BJ (cell line): Measurements from ENCODE around the gene SPINK13. TPM values are rescaled to one million over a fixed set of nuclear protein-coding genes. Genes with fewer than 3 reads are reported as not detected.
"Not testable (repeated sequence)": the region's sequence is repeated elsewhere in the genome, so short reads cannot be mapped to it uniquely, and the experiment has no call there.

Source experiments
- CTCF ChIA-PET: fragments of 350-600 bp; formaldehyde crosslinking; extraction: SDS; loops from one replicate; lab custom pipeline; 2021; ENCODE audit warnings: antibody characterized with exemption, inconsistent platforms; lab: Yijun Ruan, JAX
- POLR2A ChIA-PET: fragments of 300-600 bp; sonication (Branson Sonifier 250); formaldehyde crosslinking; extraction: SDS; loops from one replicate; lab custom pipeline; 2021; ENCODE audit warnings: antibody characterized with exemption; lab: Charles Lee
- DNase-seq: peaks from one replicate; pipeline ENCODE4 v3.0.0-alpha.2; 2011; ENCODE audit warnings: low read depth
- H3K27me3 ChIP-seq: 2 replicates; pipeline ENCODE4 v1.6.0; 2011; ENCODE audit warnings: low read length; ENCODE audit not compliant: control insufficient read depth, insufficient read depth
- H3K36me3 ChIP-seq: 2 replicates; pipeline ENCODE4 v1.5.1; 2011; ENCODE audit warnings: low read length; ENCODE audit not compliant: control insufficient read depth, insufficient read depth
- H3K4me3 ChIP-seq: 2 replicates; pipeline ENCODE4 v1.5.1; 2011; ENCODE audit warnings: low read depth, mild to moderate bottlenecking, control low read depth, low read length
- polyA plus RNA-seq: library from polyadenylated mRNA; depleted of rRNA; stranded (reverse); fragments of >200 nt; gene quantifications from 2 replicates; pipeline ENCODE4 v1.2.3, GENCODE V29; 2011
- TF ChIP-seq, protein P1 (sequence below): IDR thresholded peaks from 2 replicates; pipeline ENCODE4 v1.5.1; 2011; ENCODE audit warnings: low read depth, mild to moderate bottlenecking, control low read depth, inconsistent platforms, low read length, moderate library complexity; ENCODE audit not compliant: insufficient read depth

The SPINK13 gene
- polyA plus RNA-seq, 1 experiment, result not detected

DNA sequence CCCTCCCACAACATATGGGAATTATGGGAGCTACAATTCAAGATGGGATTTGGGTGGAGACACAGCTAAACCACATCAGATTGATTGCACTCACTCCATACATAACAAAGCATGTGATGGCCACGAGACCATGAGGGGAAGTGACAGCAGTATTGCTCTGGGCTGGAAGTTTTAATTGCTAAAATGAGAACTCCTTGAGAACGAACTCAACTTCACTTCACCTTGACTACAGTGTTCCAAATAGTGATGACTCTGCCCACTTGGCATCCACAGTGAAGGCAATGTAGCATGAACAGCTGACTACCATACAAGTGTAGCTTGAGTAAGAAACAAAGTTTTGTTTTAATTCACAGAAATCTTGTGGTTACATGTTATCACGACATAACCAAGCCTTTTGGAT is 42.9 kb downstream of the SPINK13 start:
- DNase-seq, result no peak
- POLR2A ChIA-PET, result no interaction called here
- Histone ChIP-seq H3K36me3 (no peaks in the 10 kb centered on the region), H3K27me3 (no peaks in the 10 kb centered on the region), H3K4me3 (no peak overlapping the region)
- TF ChIP-seq, protein P1, sequence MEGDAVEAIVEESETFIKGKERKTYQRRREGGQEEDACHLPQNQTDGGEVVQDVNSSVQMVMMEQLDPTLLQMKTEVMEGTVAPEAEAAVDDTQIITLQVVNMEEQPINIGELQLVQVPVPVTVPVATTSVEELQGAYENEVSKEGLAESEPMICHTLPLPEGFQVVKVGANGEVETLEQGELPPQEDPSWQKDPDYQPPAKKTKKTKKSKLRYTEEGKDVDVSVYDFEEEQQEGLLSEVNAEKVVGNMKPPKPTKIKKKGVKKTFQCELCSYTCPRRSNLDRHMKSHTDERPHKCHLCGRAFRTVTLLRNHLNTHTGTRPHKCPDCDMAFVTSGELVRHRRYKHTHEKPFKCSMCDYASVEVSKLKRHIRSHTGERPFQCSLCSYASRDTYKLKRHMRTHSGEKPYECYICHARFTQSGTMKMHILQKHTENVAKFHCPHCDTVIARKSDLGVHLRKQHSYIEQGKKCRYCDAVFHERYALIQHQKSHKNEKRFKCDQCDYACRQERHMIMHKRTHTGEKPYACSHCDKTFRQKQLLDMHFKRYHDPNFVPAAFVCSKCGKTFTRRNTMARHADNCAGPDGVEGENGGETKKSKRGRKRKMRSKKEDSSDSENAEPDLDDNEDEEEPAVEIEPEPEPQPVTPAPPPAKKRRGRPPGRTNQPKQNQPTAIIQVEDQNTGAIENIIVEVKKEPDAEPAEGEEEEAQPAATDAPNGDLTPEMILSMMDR, result no peak
- CTCF ChIA-PET, result interaction anchor here (1.0 kb wide), 1 partner anchor 63 kb away, joined by 3 read pairs; no protein-coding TSS in a partner anchor

DNA sequence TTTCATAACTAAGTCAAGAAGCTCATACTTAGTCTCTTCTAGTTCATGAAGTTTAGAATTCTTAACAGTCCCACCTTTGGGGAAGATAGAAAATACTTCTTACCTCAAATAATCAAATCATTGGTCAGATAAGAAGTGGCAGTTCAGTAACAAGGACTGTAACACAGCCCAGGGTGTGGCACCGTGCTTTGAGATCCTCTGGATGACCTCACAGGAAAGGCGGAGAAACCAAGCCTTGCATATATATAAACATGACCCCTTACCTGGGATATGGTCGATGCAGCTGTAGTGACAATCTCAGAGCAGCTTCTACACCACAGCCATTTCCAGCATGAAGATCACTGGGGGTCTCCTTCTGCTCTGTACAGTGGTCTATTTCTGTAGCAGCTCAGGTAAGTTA is 43.6 kb downstream of the SPINK13 start, which contains the start of gene SPINK7:
TSS of gene SPINK7 (plus strand) at position 271 of the 400 bp plus-strand sequence. CDS start at position 332, 61 bp downstream.
- TF ChIP-seq, protein P1, result no peak
- no peaks in the 10 kb centered on the region for H3K36me3 ChIP-seq
- DNase-seq, result no peak
- H3K27me3 ChIP-seq, result no peaks in the 10 kb centered on the region
- ChIA-PET POLR2A (no interaction called here), CTCF (interaction anchor here (1.0 kb wide), 1 partner anchor 62 kb away, joined by 3 read pairs; no protein-coding TSS in a partner anchor)
- no peak within 1 kb of the TSS for H3K4me3 ChIP-seq

DNA sequence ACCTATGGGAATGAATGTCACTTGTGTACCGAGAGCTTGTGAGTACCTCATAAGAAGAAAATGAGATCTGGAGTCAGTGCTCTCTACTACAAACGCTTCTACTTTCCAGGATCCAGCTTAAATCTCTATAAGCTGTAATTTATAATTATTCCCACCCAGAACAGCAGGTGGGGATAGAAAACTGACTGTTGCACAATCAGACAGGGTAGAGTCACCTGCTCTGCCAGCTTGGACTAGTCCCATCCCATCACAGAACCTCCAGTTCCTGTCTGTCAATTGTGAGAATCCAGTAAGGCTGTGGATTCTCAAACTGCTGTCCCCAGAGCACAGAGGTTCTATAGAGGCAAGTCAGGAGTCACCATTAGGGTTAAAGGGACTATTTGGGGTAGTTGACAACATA is 45.6 kb downstream of the SPINK13 start:
- CTCF ChIA-PET, result interaction anchor here (1.1 kb wide), 1 partner anchor 23 kb away, joined by 3 read pairs; no protein-coding TSS in a partner anchor
- no peak for DNase-seq
- TF ChIP-seq, protein P1, result no peak
- H3K36me3 ChIP-seq, result no peaks in the 10 kb centered on the region
- H3K27me3 ChIP-seq, result no peaks in the 10 kb centered on the region
- H3K4me3 ChIP-seq, result no peak overlapping the region
- POLR2A ChIA-PET, result no interaction called here

DNA sequence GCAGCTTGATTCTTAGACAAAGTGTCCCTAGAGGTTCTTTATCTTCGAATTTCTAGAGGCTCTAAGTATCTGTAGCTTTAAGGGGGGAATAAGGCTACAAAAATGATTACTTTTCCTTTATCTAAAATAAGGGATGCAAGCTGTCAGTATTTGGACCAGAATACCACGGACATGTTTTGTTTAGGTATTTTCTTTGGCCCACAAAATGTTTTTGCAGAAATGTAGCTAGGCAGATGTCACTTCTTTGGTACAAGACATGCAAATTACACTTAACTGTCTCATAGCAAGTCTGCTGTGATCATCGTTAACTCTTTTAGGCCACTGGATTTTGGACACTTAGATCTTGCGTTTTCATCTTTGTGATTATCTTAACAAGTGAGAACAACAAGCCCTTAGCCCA is 46.1 kb downstream of the SPINK13 start:
- Histone ChIP-seq H3K4me3 (no peak overlapping the region), H3K36me3 (no peaks in the 10 kb centered on the region), H3K27me3 (no peaks in the 10 kb centered on the region)
- TF ChIP-seq, protein P1, result no peak
- no peak for DNase-seq
- ChIA-PET CTCF (interaction anchor here (1.1 kb wide), 1 partner anchor 24 kb away, joined by 3 read pairs; no protein-coding TSS in a partner anchor), POLR2A (no interaction called here)

DNA sequence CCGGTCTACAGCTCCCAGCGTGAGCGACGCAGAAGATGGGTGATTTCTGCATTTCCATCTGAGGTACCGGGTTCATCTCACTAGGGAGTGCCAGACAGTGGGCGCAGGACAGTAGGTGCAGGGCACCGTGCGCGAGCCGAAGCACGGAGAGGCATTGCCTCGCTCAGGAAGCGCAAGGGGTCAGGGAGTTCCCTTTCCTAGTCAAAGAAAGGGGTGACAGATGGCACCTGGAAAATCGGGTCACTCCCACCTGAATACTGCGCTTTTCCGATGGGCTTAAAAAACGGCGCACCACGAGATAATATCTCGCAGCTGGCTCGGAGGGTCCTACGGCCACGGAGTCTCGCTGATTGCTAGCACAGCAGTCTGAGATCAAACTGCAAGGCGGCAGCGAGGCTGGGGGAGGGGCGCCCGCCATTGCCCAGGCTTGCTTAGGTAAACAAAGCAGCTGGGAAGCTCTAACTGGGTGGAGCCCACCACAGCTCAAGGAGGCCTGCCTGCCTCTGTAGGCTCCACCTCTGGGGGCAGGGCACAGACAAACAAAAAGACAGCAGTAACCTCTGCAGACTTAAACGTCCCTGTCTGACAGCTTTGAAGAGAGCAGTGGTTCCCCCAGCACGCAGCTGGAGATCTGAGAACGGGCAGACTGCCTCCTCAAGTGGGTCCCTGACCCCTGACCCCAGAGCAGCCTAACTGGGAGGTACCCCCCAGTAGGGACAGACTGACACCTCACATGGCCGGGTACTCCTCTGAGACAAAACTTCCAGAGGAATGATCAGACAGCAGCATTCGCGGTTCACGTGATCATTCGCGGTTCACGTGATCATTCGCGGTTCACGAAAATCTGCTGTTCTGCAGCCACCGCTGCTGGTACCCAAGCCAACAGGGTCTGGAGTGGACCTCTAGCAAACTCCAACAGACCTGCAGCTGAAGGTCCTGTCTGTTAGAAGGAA is 51.7 kb downstream of the SPINK13 start:
- POLR2A ChIA-PET, H3K27me3 ChIP-seq, CTCF ChIA-PET, H3K36me3 ChIP-seq, DNase-seq: not testable (repeated sequence)
- peak overlapping the region; percentile 7; the same call in 1 of the 2 replicates for H3K4me3 ChIP-seq
